HepG2 (cell line): ENCODE data around the gene MRPS35. TPM values are rescaled to one million over a fixed set of nuclear protein-coding genes. Genes with fewer than 3 reads are reported as not detected.

Source experiments
- ASH2L ChIP-seq: fragments of 300-600, 200-600 bp; sonication (generic); IDR thresholded peaks from 2 replicates; pipeline ENCODE4 v1.7.0; 2017; ENCODE audit warnings: low read depth, mild to moderate bottlenecking, moderate library complexity, mixed read lengths, low read length; ENCODE audit not compliant: insufficient read length
- EP300 ChIP-seq, 3 experiments: sonication (generic) in 1 of 3; formaldehyde crosslinking in 1 of 3; IDR thresholded peaks; 2 replicates each; pipeline versions ENCODE4 v1.5.1 to v1.6.1; 2011 to 2020; ENCODE audit warnings: low read depth in 2 of 3, low read length in 2 of 3, borderline replicate concordance in 1 of 3, improper control_type of control experiment in 1 of 3, mild to moderate bottlenecking in 1 of 3, missing genetic modification reagents in 1 of 3, moderate library complexity in 1 of 3
- HNF4G ChIP-seq, 2 experiments: sonication (generic) in 1 of 2; formaldehyde crosslinking in 1 of 2; IDR thresholded peaks; 2 replicates each; pipeline versions ENCODE4 v1.4.0 to v1.6.1; 2011 to 2020; ENCODE audit warnings: borderline replicate concordance in 2 of 2, low read depth in 2 of 2, mild to moderate bottlenecking in 2 of 2, low read length in 1 of 2, missing genetic modification reagents in 1 of 2, moderate library complexity in 1 of 2
- IKZF1 ChIP-seq: fragments of 450-650 bp; IDR thresholded peaks from 2 replicates; pipeline ENCODE4 v1.7.1; 2016
- MTA1 ChIP-seq: sonication (generic); formaldehyde crosslinking; IDR thresholded peaks from 2 replicates; pipeline ENCODE4 v1.4.0; 2020; ENCODE audit warnings: missing genetic modification reagents, mild to moderate bottlenecking, borderline replicate concordance
- MYC ChIP-seq: sonication (generic); formaldehyde crosslinking; IDR thresholded peaks from 2 replicates; pipeline ENCODE4 v1.9.0; 2021; ENCODE audit warnings: missing genetic modification reagents, borderline replicate concordance
- PATZ1 ChIP-seq: sonication (generic); formaldehyde crosslinking; IDR thresholded peaks from 2 replicates; pipeline ENCODE4 v1.4.0; 2020; ENCODE audit warnings: missing genetic modification reagents
- SKI ChIP-seq: fragments of 450-650 bp; IDR thresholded peaks from one replicate; pipeline ENCODE4 v1.6.1; 2018; ENCODE audit warnings: mild to moderate bottlenecking; ENCODE audit not compliant: partially characterized antibody
- ZBTB43 ChIP-seq: sonication (generic); formaldehyde crosslinking; conservative IDR thresholded peaks from 2 replicates; pipeline ENCODE4 v1.4.0; 2020; ENCODE audit warnings: missing genetic modification reagents
- ZFP1 ChIP-seq: IDR thresholded peaks from 2 replicates; pipeline ENCODE4 v1.6.1; 2016
- ZFP37 ChIP-seq: sonication (generic); formaldehyde crosslinking; IDR thresholded peaks from 2 replicates; pipeline ENCODE4 v1.4.0; 2020; ENCODE audit warnings: missing genetic modification reagents, borderline replicate concordance
- ZNF224 ChIP-seq: sonication (generic); formaldehyde crosslinking; IDR thresholded peaks from 2 replicates; pipeline ENCODE4 v1.5.0; 2020; ENCODE audit warnings: mild to moderate bottlenecking, missing genetic modification reagents
- ZNF264 ChIP-seq: sonication (generic); formaldehyde crosslinking; IDR thresholded peaks from 2 replicates; pipeline ENCODE4 v1.4.0; 2020; ENCODE audit warnings: missing genetic modification reagents
- ZNF382 ChIP-seq: sonication (generic); formaldehyde crosslinking; IDR thresholded peaks from 2 replicates; pipeline ENCODE4 v1.5.0; 2020; ENCODE audit warnings: missing genetic modification reagents, mild to moderate bottlenecking, borderline replicate concordance
- ZNF614 ChIP-seq: IDR thresholded peaks from 2 replicates; pipeline ENCODE4 v1.6.1; 2018; ENCODE audit warnings: missing biosample characterization, missing genetic modification reagents, inconsistent platforms, borderline replicate concordance
- ZNF703 ChIP-seq: sonication (generic); formaldehyde crosslinking; IDR thresholded peaks from 2 replicates; pipeline ENCODE4 v1.5.1; 2020; ENCODE audit warnings: missing genetic modification reagents, mild to moderate bottlenecking, moderate library complexity, borderline replicate concordance
- ZNF883 ChIP-seq: sonication (generic); formaldehyde crosslinking; IDR thresholded peaks from 2 replicates; pipeline ENCODE4 v1.5.1; 2020; ENCODE audit warnings: mild to moderate bottlenecking, missing genetic modification reagents; ENCODE audit errors: not compliant biosample characterization
- polyA plus RNA-seq, 8 experiments: library from polyadenylated mRNA; depleted of rRNA in 3 of 8; stranded (reverse) in 7 of 8; unstranded in 1 of 8; fragments of >200 nt; fragmentation: Illumina TruSeq in 4 of 8; extraction: Trizol in 4 of 8; gene quantifications; 2 replicates each; pipeline versions ENCODE4 v1.2.1 to v1.2.3, GENCODE V29; 2011 to 2016; ENCODE audit warnings: low read depth in 4 of 8, missing spikeins in 1 of 8, mixed read lengths in 1 of 8; ENCODE audit not compliant: insufficient read depth in 1 of 8
- total RNA-seq, 5 experiments: library from RNA; depleted of rRNA; stranded (reverse); fragments of >200 nt; fragmentation: Illumina TruSeq; extraction: Trizol; gene quantifications; 2 replicates each; pipeline ENCODE4 v1.2.3, GENCODE V29; 2016; ENCODE audit warnings: low read depth in 1 of 5
- TF ChIP-seq, protein P1 (sequence below): sonication (generic); formaldehyde crosslinking; IDR thresholded peaks from 2 replicates; pipeline ENCODE4 v1.4.0; 2020; ENCODE audit warnings: missing genetic modification reagents
- TF ChIP-seq, protein P2 (sequence below): IDR thresholded peaks from 2 replicates; pipeline ENCODE4 v1.6.1; 2016

Gene MRPS35
- total and polyA plus RNA-seq, 2 of the 13 experiments (the other 11 are each of a cell fraction or from before 2014, with no cell fraction given) = 63.4 to 104 TPM

DNA sequence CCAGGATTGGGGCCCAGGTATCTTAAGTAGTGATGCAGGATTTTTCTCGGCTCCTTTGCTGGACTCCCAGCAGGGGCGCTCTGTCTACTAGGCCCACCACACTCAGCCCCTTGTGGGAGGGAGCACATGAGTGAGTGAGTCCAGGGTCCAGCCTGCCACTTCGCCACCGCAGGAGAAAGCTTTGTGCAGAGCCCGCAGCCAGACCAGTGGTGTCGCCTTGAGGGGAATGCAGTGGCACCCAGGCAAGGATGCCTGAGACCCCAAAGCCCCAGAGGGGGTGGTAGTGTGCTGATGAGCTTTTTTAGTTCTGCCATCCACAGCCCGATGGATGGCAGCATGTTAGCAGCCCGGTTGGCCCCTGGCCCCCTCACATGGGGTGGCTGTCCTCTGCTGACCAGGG is 5.4 kb upstream of the MRPS35 start (continued):
- TF ChIP-seq ZNF614 (CRISPR knock-in tag) (0 out of 2 replicates have a peak, but pooled peaks have one; percentile 13), ZNF703 (CRISPR knock-in tag) (no peak), MTA1 (peak; percentile 67; the same call in 1 of the 2 replicates), ZNF382 (no peak), ZNF224 (0 out of 2 replicates have a peak, but pooled peaks have one; percentile 43), ZNF264 (CRISPR knock-in tag) (0 out of 2 replicates have a peak, but pooled peaks have one; percentile 16), ZBTB43 (CRISPR knock-in tag) (no peak), HNF4G (IDR thresholded peaks at IDR 0.05; ENCODE audit: borderline replicate concordance, low read depth, low read length) (peak; percentile 77), HNF4G (CRISPR knock-in tag; IDR thresholded peaks at IDR 0.05; ENCODE audit: borderline replicate concordance, low read depth) (peak; percentile 59; the same call in 1 of the 2 replicates), MYC (CRISPR knock-in tag) (peak; percentile 81; the same call in 1 of the 2 replicates), SKI (peak; percentile 9), ZNF883 (CRISPR knock-in tag) (peak; percentile 52), PATZ1 (CRISPR knock-in tag) (peak; percentile 30; the same call in 1 of the 2 replicates), ZFP1 (0 out of 2 replicates have a peak, but pooled peaks have one; percentile 53), ZFP37 (CRISPR knock-in tag) (peak; percentile 14; the same call in 1 of the 2 replicates), IKZF1 (no peak), ASH2L (peak; percentile 21), EP300 (IDR thresholded peaks at IDR 0.05; ENCODE audit: low read depth in 2 of 2, low read length in 2 of 2) (0 out of 4 replicates have a peak, but pooled peaks of 1 of the 2 experiments have one; percentile 24), EP300 (CRISPR knock-in tag; IDR thresholded peaks at IDR 0.05; ENCODE audit: borderline replicate concordance) (no peak)
- TF ChIP-seq, protein P1, sequence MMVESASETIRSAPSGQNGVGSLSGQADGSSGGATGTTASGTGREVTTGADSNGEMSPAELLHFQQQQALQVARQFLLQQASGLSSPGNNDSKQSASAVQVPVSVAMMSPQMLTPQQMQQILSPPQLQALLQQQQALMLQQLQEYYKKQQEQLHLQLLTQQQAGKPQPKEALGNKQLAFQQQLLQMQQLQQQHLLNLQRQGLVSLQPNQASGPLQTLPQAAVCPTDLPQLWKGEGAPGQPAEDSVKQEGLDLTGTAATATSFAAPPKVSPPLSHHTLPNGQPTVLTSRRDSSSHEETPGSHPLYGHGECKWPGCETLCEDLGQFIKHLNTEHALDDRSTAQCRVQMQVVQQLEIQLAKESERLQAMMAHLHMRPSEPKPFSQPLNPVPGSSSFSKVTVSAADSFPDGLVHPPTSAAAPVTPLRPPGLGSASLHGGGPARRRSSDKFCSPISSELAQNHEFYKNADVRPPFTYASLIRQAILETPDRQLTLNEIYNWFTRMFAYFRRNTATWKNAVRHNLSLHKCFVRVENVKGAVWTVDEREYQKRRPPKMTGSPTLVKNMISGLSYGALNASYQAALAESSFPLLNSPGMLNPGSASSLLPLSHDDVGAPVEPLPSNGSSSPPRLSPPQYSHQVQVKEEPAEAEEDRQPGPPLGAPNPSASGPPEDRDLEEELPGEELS (CRISPR knock-in tag) = no peak; the same call in 1 of the 2 replicates
- TF ChIP-seq, protein P2, sequence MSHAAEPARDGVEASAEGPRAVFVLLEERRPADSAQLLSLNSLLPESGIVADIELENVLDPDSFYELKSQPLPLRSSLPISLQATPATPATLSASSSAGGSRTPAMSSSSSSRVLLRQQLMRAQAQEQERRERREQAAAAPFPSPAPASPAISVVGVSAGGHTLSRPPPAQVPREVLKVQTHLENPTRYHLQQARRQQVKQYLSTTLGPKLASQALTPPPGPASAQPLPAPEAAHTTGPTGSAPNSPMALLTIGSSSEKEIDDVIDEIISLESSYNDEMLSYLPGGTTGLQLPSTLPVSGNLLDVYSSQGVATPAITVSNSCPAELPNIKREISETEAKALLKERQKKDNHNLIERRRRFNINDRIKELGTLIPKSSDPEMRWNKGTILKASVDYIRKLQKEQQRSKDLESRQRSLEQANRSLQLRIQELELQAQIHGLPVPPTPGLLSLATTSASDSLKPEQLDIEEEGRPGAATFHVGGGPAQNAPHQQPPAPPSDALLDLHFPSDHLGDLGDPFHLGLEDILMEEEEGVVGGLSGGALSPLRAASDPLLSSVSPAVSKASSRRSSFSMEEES = peak; percentile 46; the same call in 1 of the 2 replicates
